Activated CD4-positive, alpha-beta T cell treated with anti-CD3 and anti-CD28 coated beads, Interleukin-2, amount 10 ng/mL, durations not matched to agents 7 days and 5 days (primary cell): ENCODE measurements around the gene LYPD1. TPM values are rescaled to one million over a fixed set of nuclear protein-coding genes. Genes with fewer than 3 reads are reported as not detected.

Experiments used
- CTCF ChIA-PET: fragments of 350-600 bp; sonication (Branson Sonifier 250); formaldehyde crosslinking; loops from one replicate; lab custom pipeline; 2021; ENCODE audit warnings: antibody characterized with exemption; lab: Charles Lee
- POLR2A ChIA-PET: fragments of 350-600 bp; sonication (Branson Sonifier 250); formaldehyde crosslinking; loops from one replicate; lab custom pipeline; 2021; ENCODE audit warnings: antibody characterized with exemption; lab: Charles Lee
- DNase-seq: peaks from one replicate; pipeline ENCODE4 v3.0.0-alpha.2; 2020
- H3K27ac Mint-ChIP-seq: one replicate; pipeline ENCODE4 v1.8.0; 2021; ENCODE audit warnings: mild to moderate bottlenecking, moderate library complexity, mixed read lengths
- H3K27me3 Mint-ChIP-seq: one replicate; pipeline ENCODE4 v1.8.0; 2021; ENCODE audit warnings: mixed read lengths
- H3K36me3 Mint-ChIP-seq: one replicate; pipeline ENCODE4 v1.8.0; 2021; ENCODE audit warnings: low read depth, mixed read lengths
- H3K4me1 Mint-ChIP-seq: one replicate; pipeline ENCODE4 v1.8.0; 2021; ENCODE audit warnings: mixed read lengths
- H3K4me3 Mint-ChIP-seq: one replicate; pipeline ENCODE4 v1.8.0; 2021; ENCODE audit warnings: mild to moderate bottlenecking, moderate library complexity, mixed read lengths
- H3K9me3 Mint-ChIP-seq: one replicate; pipeline ENCODE4 v1.8.0; 2021; ENCODE audit warnings: mixed read lengths
- total RNA-seq, 2 experiments: library from RNA; stranded (reverse); gene quantifications; one replicate each; pipeline ENCODE4 v1.2.3, GENCODE V29; 2021

LYPD1 gene
- total RNA-seq, 2 experiments from 2014 or later, result not detected

- Mint-ChIP-seq H3K36me3 (no peaks in the 10 kb centered on the region), H3K4me1 (no peaks in the 10 kb centered on the region), H3K9me3 (no peaks in the 10 kb centered on the region), H3K27me3 (no peaks in the 10 kb centered on the region), H3K27ac (no peak overlapping the region), H3K4me3 (no peak overlapping the region)
- no peak for DNase-seq
- CTCF ChIA-PET, result no interaction called here
- POLR2A ChIA-PET, result no interaction called here
Measured at GRCh38 chr2:132638313-132639040, 31.5 kb downstream of the LYPD1 start.

- DNase-seq, result no peak
- Mint-ChIP-seq H3K4me3 (no peak overlapping the region), H3K4me1 (no peaks in the 10 kb centered on the region), H3K9me3 (no peaks in the 10 kb centered on the region), H3K36me3 (no peaks in the 10 kb centered on the region), H3K27me3 (no peaks in the 10 kb centered on the region), H3K27ac (no peak overlapping the region)
- ChIA-PET CTCF (interaction anchor here (2.2 kb wide), 1 partner anchor 13 kb away, joined by 4 read pairs; no protein-coding TSS in a partner anchor), POLR2A (no interaction called here)
Measured at GRCh38 chr2:132636346-132636745, 33.7 kb downstream of the LYPD1 start.

DNA sequence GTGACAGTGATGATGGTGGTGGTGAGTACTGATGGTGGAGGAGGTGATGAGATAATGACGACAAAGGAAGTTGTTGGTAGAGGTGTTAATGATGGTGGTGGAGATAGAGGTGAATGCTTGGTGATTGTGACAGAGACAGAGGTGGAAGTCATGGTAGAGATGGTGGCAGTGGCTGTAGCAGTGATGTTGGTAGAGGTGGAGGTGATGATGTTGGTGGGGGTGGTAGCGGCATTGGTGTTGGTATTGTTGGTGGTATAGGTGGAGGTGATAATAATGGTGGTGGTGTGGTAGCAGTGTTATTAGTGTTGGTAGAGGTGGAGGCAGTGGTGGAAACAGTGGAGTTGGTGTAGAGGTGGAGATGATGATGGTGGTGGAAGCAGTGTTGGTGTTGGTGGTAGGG lies 36.4 kb downstream of the LYPD1 start:
- H3K27me3 Mint-ChIP-seq, result no peaks in the 10 kb centered on the region
- ChIA-PET POLR2A (no interaction called here), CTCF (no interaction called here)
- no peak overlapping the region for H3K4me3 Mint-ChIP-seq
- no peak for DNase-seq
- no peaks in the 10 kb centered on the region for H3K9me3 Mint-ChIP-seq
- H3K36me3 Mint-ChIP-seq, result no peaks in the 10 kb centered on the region
- no peak overlapping the region for H3K27ac Mint-ChIP-seq
- no peaks in the 10 kb centered on the region for H3K4me1 Mint-ChIP-seq

GRCh38 chr2:132632000-132632649 lies 37.9 kb downstream of the LYPD1 start:
- no peak for DNase-seq
- Mint-ChIP-seq H3K27ac (no peak overlapping the region), H3K27me3 (no peaks in the 10 kb centered on the region), H3K9me3 (no peaks in the 10 kb centered on the region), H3K4me1 (no peaks in the 10 kb centered on the region), H3K4me3 (no peak overlapping the region), H3K36me3 (no peaks in the 10 kb centered on the region)
- ChIA-PET POLR2A (no interaction called here), CTCF (no interaction called here)

GRCh38 chr2:132627536-132627935 lies 42.5 kb downstream of the LYPD1 start:
- Mint-ChIP-seq H3K27me3 (no peaks in the 10 kb centered on the region), H3K4me3 (no peak overlapping the region), H3K9me3 (no peaks in the 10 kb centered on the region), H3K4me1 (no peaks in the 10 kb centered on the region), H3K36me3 (no peaks in the 10 kb centered on the region), H3K27ac (no peak overlapping the region)
- ChIA-PET CTCF (no interaction called here), POLR2A (no interaction called here)
- no peak for DNase-seq

GRCh38 chr2:132623096-132623839 lies 46.7 kb downstream of the LYPD1 start:
- Mint-ChIP-seq H3K27me3 (no peaks in the 10 kb centered on the region), H3K9me3 (no peaks in the 10 kb centered on the region), H3K27ac (no peak overlapping the region), H3K4me1 (no peaks in the 10 kb centered on the region), H3K36me3 (no peaks in the 10 kb centered on the region), H3K4me3 (no peak overlapping the region)
- no peak for DNase-seq
- POLR2A ChIA-PET, result no interaction called here
- CTCF ChIA-PET, result interaction anchor here (0.7 kb wide), 1 partner anchor 13 kb away, joined by 4 read pairs; no protein-coding TSS in a partner anchor

DNA sequence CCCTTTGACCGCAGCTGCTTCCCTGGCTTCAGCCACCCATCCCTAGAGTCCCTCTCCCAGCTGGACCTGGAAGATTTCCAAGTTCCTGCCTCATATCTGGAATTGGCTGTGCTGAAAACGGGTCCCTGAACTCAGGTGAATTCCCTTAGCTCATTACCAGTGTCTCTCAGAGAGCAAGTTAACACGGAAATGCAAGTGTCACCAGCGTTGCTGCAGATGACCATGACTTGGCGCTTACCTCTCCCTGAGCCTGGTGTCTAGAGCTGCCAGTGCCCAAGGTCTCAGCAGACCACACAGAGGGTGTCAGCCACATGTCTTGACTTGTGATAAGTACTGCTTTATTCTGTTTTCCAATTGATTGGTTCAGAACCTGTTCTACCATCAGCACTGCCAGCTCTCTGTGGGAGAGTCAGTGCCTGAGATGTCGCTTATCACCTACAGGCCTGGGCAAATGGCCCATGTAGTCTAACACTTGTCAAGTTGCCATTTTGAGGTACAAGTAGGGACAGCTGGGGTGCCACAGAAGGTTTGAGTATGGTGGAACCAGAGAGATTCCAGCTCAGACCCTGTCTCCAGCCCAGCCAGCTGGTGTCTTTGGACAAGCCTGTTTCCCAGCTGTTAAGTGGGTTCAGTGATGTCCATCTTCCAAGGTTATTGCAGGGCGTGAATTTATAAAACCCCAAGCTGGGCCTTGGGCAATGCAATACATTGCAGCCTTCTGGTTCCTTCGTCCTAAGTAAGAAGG lies 48.7 kb downstream of the LYPD1 start:
- POLR2A ChIA-PET, result no interaction called here
- CTCF ChIA-PET, result no interaction called here
- Mint-ChIP-seq H3K4me3 (no peak overlapping the region), H3K36me3 (no peaks in the 10 kb centered on the region), H3K4me1 (no peaks in the 10 kb centered on the region), H3K27ac (no peak overlapping the region), H3K9me3 (no peaks in the 10 kb centered on the region), H3K27me3 (no peaks in the 10 kb centered on the region)
- DNase-seq, result no peak

DNA sequence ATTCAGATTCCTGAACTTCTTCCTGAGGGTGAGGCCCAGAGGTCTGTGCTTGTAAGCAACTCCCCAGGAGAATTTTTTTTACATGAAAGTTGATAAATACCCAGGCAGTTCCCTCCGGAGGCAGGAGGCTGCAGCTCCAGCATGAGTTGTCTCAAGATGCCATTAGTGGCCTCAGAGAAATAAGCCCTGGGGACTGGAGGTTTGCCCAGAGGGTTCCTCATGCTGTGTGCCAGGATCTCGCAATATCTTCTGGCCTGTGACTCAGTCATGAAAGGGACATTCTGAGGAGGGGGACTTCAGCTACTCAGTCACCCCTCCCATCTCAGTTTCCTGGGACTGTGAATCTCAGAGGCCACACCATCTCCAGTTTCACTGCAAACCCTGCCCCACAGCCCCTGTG lies 49.9 kb downstream of the LYPD1 start:
- no peak overlapping the region for H3K27ac Mint-ChIP-seq
- no peak for DNase-seq
- POLR2A ChIA-PET, result no interaction called here
- H3K27me3 Mint-ChIP-seq, result no peaks in the 10 kb centered on the region
- no peaks in the 10 kb centered on the region for H3K9me3 Mint-ChIP-seq
- H3K36me3 Mint-ChIP-seq, result no peaks in the 10 kb centered on the region
- CTCF ChIA-PET, result no interaction called here
- H3K4me3 Mint-ChIP-seq, result no peak overlapping the region
- H3K4me1 Mint-ChIP-seq, result no peaks in the 10 kb centered on the region

- ChIA-PET CTCF (no interaction called here), POLR2A (no interaction called here)
- Mint-ChIP-seq H3K4me1 (no peaks in the 10 kb centered on the region), H3K36me3 (no peaks in the 10 kb centered on the region), H3K27ac (no peak overlapping the region), H3K27me3 (no peaks in the 10 kb centered on the region), H3K9me3 (no peaks in the 10 kb centered on the region), H3K4me3 (no peak overlapping the region)
- no peak for DNase-seq
Measured at GRCh38 chr2:132618734-132619133, 51.3 kb downstream of the LYPD1 start.

- CTCF ChIA-PET, result no interaction called here
- POLR2A ChIA-PET, result no interaction called here
- Mint-ChIP-seq H3K27me3 (no peaks in the 10 kb centered on the region), H3K4me3 (no peak overlapping the region), H3K27ac (no peak overlapping the region), H3K36me3 (no peaks in the 10 kb centered on the region), H3K9me3 (no peaks in the 10 kb centered on the region), H3K4me1 (no peaks in the 10 kb centered on the region)
- DNase-seq, result no peak
Measured at GRCh38 chr2:132617989-132618388, 52.0 kb downstream of the LYPD1 start.

- H3K27me3 Mint-ChIP-seq, result no peaks in the 10 kb centered on the region
- ChIA-PET CTCF (interaction anchor here (0.9 kb wide), 1 partner anchor 10 kb away, joined by 3 read pairs; no protein-coding TSS in a partner anchor), POLR2A (no interaction called here)
- H3K36me3 Mint-ChIP-seq, result no peaks in the 10 kb centered on the region
- no peaks in the 10 kb centered on the region for H3K9me3 Mint-ChIP-seq
- no peak overlapping the region for H3K4me3 Mint-ChIP-seq
- no peak for DNase-seq
- H3K4me1 Mint-ChIP-seq, result no peaks in the 10 kb centered on the region
- no peak overlapping the region for H3K27ac Mint-ChIP-seq
Measured at GRCh38 chr2:132615329-132616085, 54.5 kb downstream of the LYPD1 start.

DNA sequence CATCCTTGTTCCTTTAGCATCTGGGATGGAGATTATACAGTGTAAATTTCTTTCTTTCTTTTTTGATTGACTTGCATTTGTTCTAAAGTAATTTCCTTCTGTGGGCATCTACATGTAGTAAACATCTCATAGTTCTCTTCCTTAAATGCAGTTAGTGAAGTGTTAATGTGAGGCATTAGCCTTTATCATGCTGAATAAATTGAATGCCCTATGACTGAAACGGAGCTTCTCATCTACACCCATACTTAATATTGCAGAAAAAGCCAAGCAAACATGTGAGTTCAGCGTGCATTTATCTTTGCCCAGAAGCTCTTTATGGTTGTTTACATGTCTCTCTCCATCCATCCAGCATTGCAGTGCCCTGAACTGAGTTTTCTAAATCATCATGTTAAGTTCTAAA lies 58.3 kb downstream of the LYPD1 start:
- ChIA-PET CTCF (no interaction called here), POLR2A (no interaction called here)
- no peak for DNase-seq
- Mint-ChIP-seq H3K4me1 (no peaks in the 10 kb centered on the region), H3K27ac (no peak overlapping the region), H3K27me3 (no peaks in the 10 kb centered on the region), H3K4me3 (no peak overlapping the region), H3K36me3 (no peaks in the 10 kb centered on the region), H3K9me3 (no peaks in the 10 kb centered on the region)
